ENCODE measurements around the gene BNC1.
"Not testable (repeated sequence)": the region's sequence is repeated elsewhere in the genome, so short reads cannot be mapped to it uniquely, and the experiment has no call there.

The BNC1 gene

GRCh38 chr15:83243634-83244033, 40.8 kb downstream of the BNC1 start:
- DNase-seq: no peak

DNA sequence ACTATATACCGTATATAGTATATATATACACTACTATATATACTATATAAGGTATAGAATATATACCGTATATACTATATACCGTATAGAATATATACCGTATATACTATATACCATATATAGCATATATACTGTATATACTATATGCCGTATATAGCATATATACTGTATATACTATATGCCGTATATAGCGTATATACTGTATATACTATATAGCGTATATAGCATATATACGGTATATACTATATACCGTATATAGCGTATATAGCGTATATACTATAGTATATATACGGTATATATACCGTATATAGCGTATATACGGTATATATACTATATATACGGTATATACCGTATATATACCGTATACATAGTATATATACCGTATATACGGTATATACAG, 54.2 kb downstream of the BNC1 start:
- no peak for DNase-seq

DNA sequence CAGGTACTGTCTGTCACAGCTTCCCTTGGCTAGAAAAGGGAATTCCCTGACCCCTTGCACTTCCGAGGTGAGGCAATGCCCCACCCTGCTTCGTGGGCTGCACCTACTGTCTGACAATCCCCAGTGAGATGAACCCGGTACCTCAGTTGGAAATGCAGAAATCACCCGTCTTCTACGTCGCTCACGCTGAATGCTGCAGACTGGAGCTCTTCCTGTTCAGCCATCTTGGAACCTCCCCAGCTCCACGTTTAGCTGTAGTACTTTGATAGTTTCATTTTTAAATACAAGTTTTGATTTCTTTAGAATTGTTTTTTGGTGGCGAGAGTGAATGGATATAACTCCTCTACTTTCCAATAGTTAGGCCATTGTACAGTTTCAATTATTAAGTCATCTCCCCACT, 59.0 kb downstream of the BNC1 start:
- no peak for DNase-seq

DNA sequence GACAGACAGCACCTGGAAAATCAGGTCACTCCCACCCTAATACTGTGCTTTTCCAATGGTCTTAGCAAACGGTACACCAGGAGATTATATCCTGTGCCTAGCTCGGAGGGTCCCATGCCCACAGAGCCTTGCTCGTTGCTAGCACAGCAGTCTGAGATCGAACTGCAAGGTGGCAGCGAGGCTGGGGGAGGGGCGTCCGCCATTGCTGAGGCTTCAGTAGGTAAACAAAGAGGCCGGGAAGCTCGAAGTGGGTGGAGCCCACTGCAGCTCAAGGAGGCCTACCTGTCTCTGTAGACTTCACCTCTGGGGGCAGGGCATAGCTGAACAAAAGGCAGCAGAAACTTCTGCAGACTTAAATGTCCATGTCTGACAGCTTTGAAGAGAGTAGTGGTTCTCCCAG, 62.7 kb downstream of the BNC1 start:
- DNase-seq: not testable (repeated sequence)

DNA sequence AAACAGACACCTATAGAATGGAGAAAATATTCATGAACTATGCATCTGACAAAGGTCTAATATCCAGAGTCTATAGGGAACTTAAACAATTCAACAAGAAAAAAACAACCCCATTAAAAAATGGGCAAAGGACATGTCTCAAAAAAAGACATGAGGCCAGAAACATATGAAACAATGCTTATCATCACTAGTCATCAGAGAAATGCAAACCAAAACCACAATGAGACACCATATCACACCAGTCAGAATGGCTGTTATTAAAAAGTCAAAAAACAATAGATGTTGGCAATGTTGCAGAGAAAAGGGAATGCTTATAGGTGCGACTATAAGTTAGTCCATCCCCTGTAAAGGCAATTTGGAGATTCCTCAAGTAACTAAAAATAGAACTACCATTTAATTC, 65.4 kb downstream of the BNC1 start:
- DNase-seq: no peak

DNA sequence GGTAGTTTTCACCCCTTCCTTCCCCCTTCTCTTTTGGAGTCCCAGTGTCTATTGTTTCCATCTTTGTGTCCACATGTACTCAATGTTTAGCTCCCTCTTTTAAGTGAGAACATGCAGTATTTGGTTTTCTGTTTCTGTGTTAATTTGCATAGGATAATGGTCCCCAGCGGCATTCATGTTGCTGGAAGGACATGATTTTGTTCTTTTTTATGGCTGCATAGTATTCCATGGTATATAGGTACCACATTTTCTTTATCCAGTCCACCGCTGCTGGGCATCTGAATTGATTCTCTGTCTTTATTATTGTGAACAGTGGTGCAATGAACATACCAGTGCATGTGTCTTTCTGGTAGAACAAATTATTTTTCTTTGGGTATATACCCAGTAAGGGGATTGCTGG, 69.2 kb downstream of the BNC1 start:
- DNase-seq: no peak

- DNase-seq: no peak
Observed at GRCh38 chr15:83210619-83211018, 73.8 kb downstream of the BNC1 start.

DNA sequence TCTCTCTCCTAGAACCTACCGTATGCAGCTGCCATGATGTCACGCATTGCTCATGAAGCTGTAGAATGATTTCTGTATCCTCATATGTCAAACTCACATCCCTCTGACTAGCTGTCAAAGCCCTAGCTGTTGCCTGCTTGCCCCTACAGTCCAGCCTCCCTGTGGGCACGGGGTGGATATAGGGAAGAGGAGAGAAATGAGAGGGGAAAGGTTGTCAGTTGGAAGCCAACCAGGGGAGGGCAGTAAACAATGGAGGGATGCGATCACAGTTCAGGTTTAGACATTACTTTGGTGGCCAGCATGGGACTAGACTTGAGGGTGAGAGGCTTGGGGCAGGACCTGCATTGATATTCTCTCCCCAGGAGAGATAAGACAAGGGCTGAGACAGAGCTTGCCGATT, 75.1 kb downstream of the BNC1 start:
- DNase-seq: no peak

DNA sequence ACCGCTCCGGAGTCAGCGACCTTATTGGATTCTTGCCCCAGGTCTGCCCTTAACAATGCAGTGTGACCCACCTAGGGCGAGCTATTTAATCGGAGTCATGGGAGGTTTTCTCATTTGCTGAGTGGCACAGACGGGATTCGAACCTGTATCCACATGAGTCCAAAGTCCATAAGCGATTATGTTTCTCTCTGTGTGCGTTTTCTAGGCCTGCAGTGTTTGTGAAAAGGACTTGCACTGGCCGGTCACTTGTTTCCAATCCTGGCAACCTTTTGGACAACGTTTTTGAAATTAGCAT, 76.2 kb downstream of the BNC1 start:
- no peak for DNase-seq

- DNase-seq: peak; percentile 16
Observed at GRCh38 chr15:83207660-83208366, 76.7 kb downstream of the BNC1 start, which contains the start of gene HDGFL3. Gene HDGFL3, minus strand, starts transcription at chr15:83207823. Its CDS starts 409 bp downstream, at chr15:83207414.

GRCh38 chr15:83207009-83207659, 77.3 kb downstream of the BNC1 start:
- DNase-seq: no peak

GRCh38 chr15:83206526-83207008, 77.9 kb downstream of the BNC1 start:
- no peak for DNase-seq
